ENCODE data around the gene ZNF276. TPM values are rescaled to one million over a fixed set of nuclear protein-coding genes. Genes with fewer than 3 reads are reported as not detected.

ZNF276 gene
- total RNA-seq, 1 experiment from 2014 or later = 18.6 TPM

DNA sequence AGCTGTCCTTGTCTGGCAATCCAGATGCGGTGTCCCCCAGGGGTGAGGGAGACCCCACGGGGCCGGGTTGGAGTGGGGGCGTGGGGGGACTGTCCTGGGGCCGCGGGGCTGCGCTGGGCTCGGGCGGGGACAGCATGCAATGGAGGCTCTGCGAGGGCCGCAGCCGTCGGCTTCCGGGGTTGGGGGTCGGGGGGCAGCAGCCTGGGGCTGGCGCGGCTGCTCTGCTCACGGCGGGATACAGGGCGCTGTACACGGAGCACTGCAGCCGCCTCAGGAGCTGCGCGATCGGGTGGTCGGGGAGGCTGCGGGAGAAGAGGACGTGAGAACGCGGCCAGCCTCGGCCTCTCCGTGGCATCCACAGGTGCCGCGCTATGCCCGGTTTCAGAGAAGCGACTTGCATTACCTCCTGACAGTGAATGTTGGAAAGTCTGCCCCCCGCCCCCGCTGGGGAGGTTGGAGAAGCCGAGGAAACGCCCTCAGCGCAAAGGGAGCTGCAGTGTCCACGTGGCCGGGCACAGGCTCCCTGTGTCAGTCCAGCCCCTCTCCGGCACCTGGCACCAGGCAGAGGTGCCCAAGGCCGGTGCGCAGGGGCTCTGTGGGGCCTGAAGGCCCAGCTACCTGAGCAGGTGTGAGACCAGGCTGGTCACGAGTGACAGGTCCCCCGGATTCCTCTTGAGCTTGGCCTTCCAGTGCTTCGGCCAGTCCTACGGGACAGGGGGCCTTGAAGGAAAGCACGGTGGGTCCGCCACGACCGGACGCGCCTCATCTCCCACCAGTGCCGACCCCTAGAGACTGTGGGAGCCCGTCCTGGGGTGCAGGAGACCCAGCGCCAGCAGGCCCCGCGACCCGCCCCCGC is 10.4 kb upstream of the ZNF276 start:
- H3K23me2 ChIP-seq (ENCODE audit: insufficient read length, low read depth, low read length, poor library complexity, severe bottlenecking) = peaks cover 11% of the 10 kb centered on the region
- H3K56ac ChIP-seq (ENCODE audit: insufficient read length, low read depth, low read length) = no peak overlapping the region
- no peak overlapping the region for H3K14ac ChIP-seq (ENCODE audit: insufficient read depth, low read length)
- Mint-ChIP-seq H3K9me3 (no peaks in the 10 kb centered on the region; a peak in 1 of 5 replicates), H3K4me1 (peaks cover 13 to 18% of the 10 kb centered on the region in 2 experiments), H3K27ac (no peak overlapping the region), H3K36me3 (ENCODE audit: insufficient read depth in 1 of 3, low read depth in 3 of 3) (peaks cover 9 to 26% (median 13%) of the 10 kb centered on the region in 3 experiments; a peak in 6 of 7 replicates), H3K4me3 (peak overlapping the region; percentile 34 to 66; a peak in 3 of 5 replicates), H3K27me3 (ENCODE audit: low read depth) (peaks cover 16% of the 10 kb centered on the region)
- TF ChIP-seq, protein P1, sequence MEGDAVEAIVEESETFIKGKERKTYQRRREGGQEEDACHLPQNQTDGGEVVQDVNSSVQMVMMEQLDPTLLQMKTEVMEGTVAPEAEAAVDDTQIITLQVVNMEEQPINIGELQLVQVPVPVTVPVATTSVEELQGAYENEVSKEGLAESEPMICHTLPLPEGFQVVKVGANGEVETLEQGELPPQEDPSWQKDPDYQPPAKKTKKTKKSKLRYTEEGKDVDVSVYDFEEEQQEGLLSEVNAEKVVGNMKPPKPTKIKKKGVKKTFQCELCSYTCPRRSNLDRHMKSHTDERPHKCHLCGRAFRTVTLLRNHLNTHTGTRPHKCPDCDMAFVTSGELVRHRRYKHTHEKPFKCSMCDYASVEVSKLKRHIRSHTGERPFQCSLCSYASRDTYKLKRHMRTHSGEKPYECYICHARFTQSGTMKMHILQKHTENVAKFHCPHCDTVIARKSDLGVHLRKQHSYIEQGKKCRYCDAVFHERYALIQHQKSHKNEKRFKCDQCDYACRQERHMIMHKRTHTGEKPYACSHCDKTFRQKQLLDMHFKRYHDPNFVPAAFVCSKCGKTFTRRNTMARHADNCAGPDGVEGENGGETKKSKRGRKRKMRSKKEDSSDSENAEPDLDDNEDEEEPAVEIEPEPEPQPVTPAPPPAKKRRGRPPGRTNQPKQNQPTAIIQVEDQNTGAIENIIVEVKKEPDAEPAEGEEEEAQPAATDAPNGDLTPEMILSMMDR (conservative IDR thresholded peaks at IDR 0.05) = no peak
- no peak overlapping the region for H4K91ac ChIP-seq (ENCODE audit: insufficient read length, low read depth, low read length)
- no peak overlapping the region for H3T11ph ChIP-seq (ENCODE audit: low read length)
- no peak overlapping the region for H2BK5ac ChIP-seq (ENCODE audit: insufficient read length, low read length)
- DNase-seq = peak; percentile 60
- no peak overlapping the region for H3K18ac ChIP-seq (ENCODE audit: insufficient read length, low read depth, low read length)
- no CpG with 5 or more reads among the region's 63 CpGs for WGBS (ENCODE audit: extremely low coverage, insufficient read length, low lambda C conversion rate)
- no peak overlapping the region for H3K9ac ChIP-seq (ENCODE audit: extremely low read depth, insufficient read length, low read length)
- H2BK120ac ChIP-seq (ENCODE audit: low read depth, low read length, poor library complexity, severe bottlenecking) = no peak overlapping the region
- no peak overlapping the region for H4K5ac ChIP-seq (ENCODE audit: insufficient read length, low read depth, low read length)
- H2AFZ ChIP-seq (ENCODE audit: low read length) = no peak overlapping the region
- no peaks in the 10 kb centered on the region for H3K9me3 ChIP-seq (ENCODE audit: control insufficient read depth, low read depth, low read length)
- H4K20me1 ChIP-seq (ENCODE audit: control insufficient read depth, insufficient read depth, insufficient read length) = no peaks in the 10 kb centered on the region
- no peak overlapping the region for H3K23ac ChIP-seq (ENCODE audit: insufficient read length, low read depth, low read length)
- no peak overlapping the region for H3K27ac ChIP-seq (ENCODE audit: insufficient read length, low read depth, low read length)
- H3K27me3 ChIP-seq (ENCODE audit: insufficient read depth, low read length) = no peaks in the 10 kb centered on the region
- H3K79me1 ChIP-seq (ENCODE audit: insufficient read depth, low read depth, low read length, poor library complexity, severe bottlenecking) = no peaks in the 10 kb centered on the region
- H2BK15ac ChIP-seq (ENCODE audit: low read depth, low read length) = no peak overlapping the region
- H2BK12ac ChIP-seq (ENCODE audit: insufficient read length, low read depth, low read length) = no peak overlapping the region
- H3K79me2 ChIP-seq (ENCODE audit: insufficient read depth, low read length) = no peaks in the 10 kb centered on the region
- H3K4me1 ChIP-seq (ENCODE audit: insufficient read depth, low read length) = no peaks in the 10 kb centered on the region
- H2AK5ac ChIP-seq (ENCODE audit: insufficient read length, low read length) = no peak overlapping the region
- H3K4me2 ChIP-seq (ENCODE audit: insufficient read depth, insufficient read length, low read length) = no peak overlapping the region
- H4K8ac ChIP-seq (replicated peaks; ENCODE audit: insufficient read length, low read depth, low read length) = no peak overlapping the region
- H3K4ac ChIP-seq (ENCODE audit: low read depth, low read length) = no peak overlapping the region
- H2BK20ac ChIP-seq (ENCODE audit: low read depth, low read length, poor library complexity, severe bottlenecking) = no peak overlapping the region

Measured in H9 (cell line).